HEK293 (cell line): ENCODE results near the gene ADAMTS2.

Experiments
- CTCF ChIA-PET: fragments of 350-600 bp; formaldehyde crosslinking; extraction: SDS; loops from one replicate; lab custom pipeline; 2021; ENCODE audit warnings: antibody characterized with exemption; lab: Yijun Ruan, JAX
- POLR2A ChIA-PET: fragments of 300-600 bp; formaldehyde crosslinking; extraction: SDS; loops from one replicate; lab custom pipeline; 2020; ENCODE audit warnings: antibody characterized with exemption, inconsistent platforms; lab: Yijun Ruan, JAX
- H3K27ac ChIP-seq: fragments of 200-500 bp; sonication (Bioruptor generic); 2 replicates; pipeline ENCODE4 v1.5.1; 2014; ENCODE audit warnings: low read depth, low read length, control low read depth, inconsistent platforms; ENCODE audit errors: extremely low read depth
- H3K36me3 ChIP-seq, 2 experiments: fragments of 200-500 bp in 1 of 2; sonication (Bioruptor generic) in 1 of 2; 1 replicate in 1 of 2; 2 replicates in 1 of 2; pipeline ENCODE4 v1.5.1; 2014 to 2017; ENCODE audit warnings: inconsistent platforms in 2 of 2, low read length in 2 of 2; ENCODE audit not compliant: control insufficient read depth in 2 of 2, insufficient read depth in 1 of 2
- H3K4me1 ChIP-seq: fragments of 200-500 bp; sonication (Bioruptor generic); 2 replicates; pipeline ENCODE4 v1.5.1; 2014; ENCODE audit warnings: mild to moderate bottlenecking, low read length, inconsistent platforms; ENCODE audit not compliant: control insufficient read depth, insufficient read depth
- H3K4me3 ChIP-seq: 2 replicates; pipeline ENCODE4 v1.5.1; 2011; ENCODE audit warnings: low read depth, mild to moderate bottlenecking, control low read depth, low read length, moderate library complexity
- H3K9me3 ChIP-seq: fragments of 200-500 bp; sonication (Bioruptor generic); 2 replicates; pipeline ENCODE4 v1.5.1; 2014; ENCODE audit warnings: low read depth, low read length, inconsistent platforms; ENCODE audit not compliant: control insufficient read depth, insufficient read depth
- SP2 ChIP-seq: fragments of 450-650 bp; formaldehyde crosslinking; IDR thresholded peaks from 2 replicates; pipeline ENCODE4 v1.5.1; 2016; ENCODE audit warnings: missing biosample characterization, missing genetic modification characterization
- TCF7L2 ChIP-seq: IDR thresholded peaks from 2 replicates; pipeline ENCODE4 v1.6.1; 2011; ENCODE audit warnings: low read depth, mild to moderate bottlenecking, inconsistent platforms, low read length, moderate library complexity, borderline replicate concordance
- ZBTB6 ChIP-seq: fragments of 450-650 bp; formaldehyde crosslinking; IDR thresholded peaks from 2 replicates; pipeline ENCODE4 v1.5.1; 2017; ENCODE audit warnings: missing biosample characterization, missing genetic modification characterization
- ZNF112 ChIP-seq: fragments of 450-650 bp; formaldehyde crosslinking; IDR thresholded peaks from 2 replicates; pipeline ENCODE4 v1.5.0; 2017; ENCODE audit warnings: missing biosample characterization, missing genetic modification characterization
- ZNF133 ChIP-seq: fragments of 450-650 bp; formaldehyde crosslinking; IDR thresholded peaks from 2 replicates; pipeline ENCODE4 v1.5.1; 2016; ENCODE audit warnings: missing biosample characterization, missing genetic modification characterization
- ZNF214 ChIP-seq: fragments of 450-650 bp; formaldehyde crosslinking; IDR thresholded peaks from 2 replicates; pipeline ENCODE4 v1.5.1; 2017; ENCODE audit warnings: missing biosample characterization, mild to moderate bottlenecking, missing genetic modification characterization, borderline replicate concordance
- ZNF335 ChIP-seq: fragments of 450-650 bp; formaldehyde crosslinking; conservative IDR thresholded peaks from 2 replicates; pipeline ENCODE4 v1.5.1; 2016; ENCODE audit warnings: missing biosample characterization, missing genetic modification characterization
- ZNF426 ChIP-seq: fragments of 450-650 bp; formaldehyde crosslinking; IDR thresholded peaks from 2 replicates; pipeline ENCODE4 v1.5.1; 2017; ENCODE audit warnings: missing biosample characterization, missing genetic modification characterization, mild to moderate bottlenecking, inconsistent platforms, moderate library complexity
- ZNF48 ChIP-seq: fragments of 450-650 bp; formaldehyde crosslinking; IDR thresholded peaks from 2 replicates; pipeline ENCODE4 v1.5.1; 2016; ENCODE audit warnings: missing biosample characterization, missing genetic modification characterization
- ZNF664 ChIP-seq: fragments of 450-650 bp; formaldehyde crosslinking; IDR thresholded peaks from 2 replicates; pipeline ENCODE4 v1.5.1; 2016; ENCODE audit warnings: missing biosample characterization, missing genetic modification characterization
- ZNF830 ChIP-seq: fragments of 450-650 bp; IDR thresholded peaks from 2 replicates; pipeline ENCODE4 v1.5.0; 2018; ENCODE audit warnings: missing biosample characterization, missing genetic modification characterization, low read depth, mild to moderate bottlenecking, moderate library complexity

Gene ADAMTS2

GRCh38 chr5:179065703-179066102 is 279.6 kb downstream of the ADAMTS2 start (continued):
- no peak for TF ChIP-seq ZNF335
- no peak for TF ChIP-seq ZNF133
- TF ChIP-seq ZBTB6: no peak
- TF ChIP-seq SP2 (tag by site-specific recombination): no peak

- CTCF ChIA-PET: interaction anchor here (0.7 kb wide), 1 partner anchor 330 kb away, joined by 4 read pairs; no protein-coding TSS in a partner anchor
- Histone ChIP-seq H3K4me3 (peak overlapping the region; percentile 57), H3K9me3 (peaks cover 4% of the 10 kb centered on the region), H3K4me1 (peaks cover 3% of the 10 kb centered on the region; the same call in 1 of the 2 replicates), H3K36me3 (no peaks in the 10 kb centered on the region; a peak in 1 of 3 replicates), H3K27ac (no peak overlapping the region)
- TF ChIP-seq ZNF112 (tag by site-specific recombination): no peak
- TF ChIP-seq ZNF664 (tag by site-specific recombination): no peak
- no peak for TF ChIP-seq ZNF426 (tag by site-specific recombination)
- no peak for TF ChIP-seq ZNF214 (tag by site-specific recombination)
- TF ChIP-seq ZNF830 (tag by site-specific recombination): no peak
- TF ChIP-seq TCF7L2: no peak
- TF ChIP-seq ZNF48: no peak
- POLR2A ChIA-PET: interaction anchor here (1.3 to 1.5 kb wide), 3 partner anchors 12 to 490 kb away, joined by 3 to 7 read pairs (median 5); partner anchors contain the start of genes RUFY1 and ZNF354A
Measured at GRCh38 chr5:179061025-179061424, 284.2 kb downstream of the ADAMTS2 start.
